ENCODE data around the gene MYRF.

MYRF gene

GRCh38 chr11:61762223-61762615, 9.8 kb downstream of the MYRF start:
- no peak for DNase-seq

GRCh38 chr11:61762798-61763197, 10.4 kb downstream of the MYRF start:
- DNase-seq, result no peak

- no peak for DNase-seq
These were observed 11.6 kb downstream of the MYRF start for GRCh38 chr11:61763930-61764605.

GRCh38 chr11:61764606-61765260, 12.3 kb downstream of the MYRF start:
- DNase-seq, result no peak

GRCh38 chr11:61765550-61766253, 13.3 kb downstream of the MYRF start:
- DNase-seq, result no peak

- DNase-seq, result no peak
These were observed 14.0 kb downstream of the MYRF start for GRCh38 chr11:61766353-61766841.

GRCh38 chr11:61768376-61769076, 16.1 kb downstream of the MYRF start:
- no peak for DNase-seq

- no peak for DNase-seq
These were observed 16.9 kb downstream of the MYRF start for GRCh38 chr11:61769169-61769920.

- DNase-seq, result no peak
These were observed 17.7 kb downstream of the MYRF start for GRCh38 chr11:61769946-61770683.

- no peak for DNase-seq
These were observed 18.9 kb downstream of the MYRF start for GRCh38 chr11:61771195-61771894.

- no peak for DNase-seq
These were observed 19.6 kb downstream of the MYRF start for GRCh38 chr11:61771985-61772455.

GRCh38 chr11:61773356-61773755, 20.9 kb downstream of the MYRF start:
- no peak for DNase-seq

GRCh38 chr11:61773809-61774208, 21.4 kb downstream of the MYRF start:
- no peak for DNase-seq

- no peak for DNase-seq
These were observed 22.0 kb downstream of the MYRF start for GRCh38 chr11:61774411-61774810.

GRCh38 chr11:61775106-61775505, 22.7 kb downstream of the MYRF start:
- DNase-seq, result no peak

- peak in 1 of 2 donors; percentile 11 for DNase-seq
These were observed 23.4 kb downstream of the MYRF start for GRCh38 chr11:61775606-61776554.

GRCh38 chr11:61776561-61777075, 24.2 kb downstream of the MYRF start:
- peak; percentile 46 to 54 for DNase-seq

GRCh38 chr11:61777234-61778090, 25.0 kb downstream of the MYRF start:
- DNase-seq, result peak; percentile 64 to 78

Measured in CD4-positive, alpha-beta T cell treated with Interleukin-1 beta for 1 hour (primary cell).